Measurements from ENCODE around the gene ZNF583.

The ZNF583 gene

GRCh38 chr19:56403764-56404704 is at the start of gene ZNF583:
ZNF583 (plus strand) TSS chr19:56404332; CDS start chr19:56407115, 2,783 bp downstream.
- FAIRE-seq: no peak

DNA sequence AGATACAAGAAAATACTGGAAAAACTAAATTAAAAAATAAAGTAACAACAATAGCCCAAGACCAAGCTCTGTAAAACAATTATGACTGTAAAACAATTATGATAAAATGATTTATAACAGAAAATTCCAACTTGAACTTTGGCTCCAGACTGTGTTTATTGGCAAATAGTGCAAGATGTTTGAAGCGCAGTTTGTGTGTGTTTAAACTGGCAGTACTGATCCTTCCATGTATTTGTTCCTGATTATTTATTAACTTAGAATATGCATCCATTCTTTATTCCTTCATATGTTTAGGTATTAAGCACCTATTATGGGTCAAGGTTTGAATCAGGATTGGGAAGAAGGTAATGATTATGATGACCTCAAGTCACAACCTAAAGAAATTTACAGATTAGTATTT is 48.6 kb upstream of the ZNF583 start:
- FAIRE-seq: no peak

- FAIRE-seq: no peak
These were observed 47.2 kb upstream of the ZNF583 start for GRCh38 chr19:56356944-56357343.

DNA sequence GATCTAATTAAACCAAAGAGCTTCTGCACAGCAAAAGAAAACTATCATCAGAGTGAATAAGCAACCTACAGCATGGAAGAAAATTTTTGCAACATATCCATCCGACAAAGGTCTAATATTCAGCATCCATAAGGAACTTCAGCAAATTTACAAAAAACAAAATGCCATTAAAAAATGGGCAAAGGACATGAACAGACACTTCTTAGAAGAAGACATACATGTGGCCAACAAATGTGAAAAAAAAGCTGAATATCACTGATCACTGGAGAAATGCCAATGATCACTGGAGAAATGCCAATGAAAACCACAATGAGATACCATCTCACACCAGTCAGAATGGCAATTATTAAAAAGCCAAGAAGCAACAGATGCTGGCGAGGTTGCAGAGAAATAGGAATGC is 43.3 kb upstream of the ZNF583 start:
- no peak for FAIRE-seq

- FAIRE-seq: no peak
These were observed 36.1 kb upstream of the ZNF583 start for GRCh38 chr19:56367829-56368711.

- FAIRE-seq: no peak
These were observed 34.1 kb upstream of the ZNF583 start for GRCh38 chr19:56369886-56370676.

DNA sequence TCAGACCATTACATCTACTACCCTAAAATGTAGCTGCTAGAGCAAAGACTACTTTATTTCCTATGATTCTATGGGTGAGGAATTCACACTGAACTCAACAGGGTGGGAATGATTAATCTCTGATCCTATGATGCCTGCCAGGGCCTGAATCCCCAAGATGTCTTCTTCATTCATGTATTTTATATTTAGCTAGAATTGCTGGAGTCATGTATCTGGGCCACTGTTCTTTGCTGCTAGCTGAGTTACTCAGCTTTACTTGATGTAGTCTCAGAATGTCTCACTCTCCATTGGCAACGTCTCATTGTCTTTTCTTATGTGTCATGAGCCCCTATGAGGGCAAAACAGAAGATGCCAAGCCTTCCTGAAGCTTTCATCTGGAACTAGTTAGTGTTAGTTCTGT is 31.9 kb upstream of the ZNF583 start:
- FAIRE-seq: no peak

GRCh38 chr19:56377105-56377924 is 26.8 kb upstream of the ZNF583 start:
- no peak for FAIRE-seq

GRCh38 chr19:56383826-56384605 is 20.1 kb upstream of the ZNF583 start:
- no peak for FAIRE-seq

DNA sequence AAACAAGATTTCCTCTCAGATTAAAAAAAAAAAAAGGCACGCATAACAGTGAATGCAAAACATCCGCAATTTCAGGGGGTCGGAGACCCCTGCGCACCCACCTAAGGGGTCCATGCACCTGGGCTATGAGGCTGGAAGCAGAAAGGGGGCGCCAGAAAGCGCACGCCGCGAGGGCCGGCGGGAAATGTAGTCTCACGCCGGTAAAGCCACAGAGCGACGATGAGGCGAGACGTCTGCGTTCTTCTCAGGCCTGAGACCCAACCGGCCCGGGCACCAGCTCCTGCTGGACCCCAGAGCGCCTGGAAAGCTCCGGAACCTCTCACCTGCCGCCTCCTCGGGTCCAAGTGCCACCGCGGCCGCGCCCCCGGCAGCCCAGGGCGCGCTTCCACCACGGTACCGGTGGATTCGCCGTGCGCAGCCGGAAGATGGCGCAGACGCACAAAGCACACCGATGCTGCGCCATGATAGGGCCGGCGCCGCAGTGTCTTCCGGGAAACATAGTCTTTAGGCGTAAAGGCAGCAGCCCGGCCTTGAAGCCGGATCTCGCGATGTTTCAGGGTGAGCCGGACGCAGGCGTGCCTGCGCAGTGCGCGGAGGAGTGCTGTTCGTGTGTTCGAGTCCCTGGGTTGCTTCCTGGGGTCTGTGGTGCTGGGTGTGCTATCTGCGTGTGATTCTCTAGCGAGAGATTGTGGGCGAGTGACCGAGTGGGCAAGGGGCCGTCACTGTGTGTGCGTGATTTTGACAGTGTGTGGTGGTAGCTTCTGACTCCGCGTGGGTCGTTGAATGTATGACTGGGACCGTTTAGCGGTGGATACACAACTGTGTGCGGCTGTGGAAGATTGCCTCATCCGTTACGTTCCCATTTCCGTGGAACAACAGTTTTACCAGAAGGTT is 10.8 kb upstream of the ZNF583 start, which contains the start of gene ZNF582:
TSS of gene ZNF582 (minus strand) at position 416 of the 894 bp plus-strand sequence. CDS start 1,782 bp downstream, outside the sequence.
- FAIRE-seq: no peak

DNA sequence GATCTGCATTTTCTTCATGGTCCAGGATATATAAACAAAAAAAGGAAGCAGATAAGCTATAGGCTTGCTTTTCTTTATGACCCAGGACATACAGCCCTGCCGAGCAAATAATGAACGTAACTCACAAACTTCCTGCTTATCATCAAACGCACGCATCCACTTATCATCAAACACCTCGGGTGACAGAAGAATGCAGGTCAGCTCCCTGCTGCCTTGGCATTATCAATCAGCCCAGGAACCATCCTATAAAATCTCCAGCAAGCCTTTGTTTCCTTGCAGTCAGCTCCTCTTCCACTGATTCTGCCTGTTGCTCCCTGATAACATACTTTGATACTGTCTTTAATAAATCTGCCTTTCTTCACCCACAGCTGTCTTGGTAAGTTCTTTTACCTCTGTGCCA is 5.3 kb upstream of the ZNF583 start:
- no peak for FAIRE-seq

GRCh38 chr19:56400485-56400884 is 3.6 kb upstream of the ZNF583 start:
- FAIRE-seq: no peak

- FAIRE-seq: no peak
These were observed 871 bp upstream of the ZNF583 start for GRCh38 chr19:56403261-56403660.

DNA sequence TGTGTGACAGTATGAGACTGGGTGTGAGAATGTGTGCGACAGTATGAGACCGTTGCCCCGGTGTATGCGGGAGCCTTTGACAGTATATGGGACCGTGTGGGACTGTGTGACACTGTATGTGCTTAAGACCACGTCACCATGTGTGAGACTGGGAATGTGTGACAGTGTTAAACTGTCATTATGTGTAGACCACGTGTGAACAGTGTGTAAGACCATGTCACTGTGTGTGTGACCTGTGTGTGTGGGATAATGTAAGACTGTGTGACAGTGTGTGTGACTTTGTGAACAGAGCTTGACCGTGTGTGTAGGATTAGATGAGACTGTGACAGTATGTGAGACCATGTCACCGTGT is 549 bp downstream of the ZNF583 start:
- FAIRE-seq: no peak

GRCh38 chr19:56405062-56405461 is 930 bp downstream of the ZNF583 start:
- no peak for FAIRE-seq

- FAIRE-seq: no peak
These were observed 19.3 kb downstream of the ZNF583 start for GRCh38 chr19:56423276-56423984.

- no peak for FAIRE-seq
These were observed 19.8 kb downstream of the ZNF583 start for GRCh38 chr19:56423985-56424353.

- FAIRE-seq: no peak
These were observed 37.2 kb downstream of the ZNF583 start for GRCh38 chr19:56441206-56441792.

DNA sequence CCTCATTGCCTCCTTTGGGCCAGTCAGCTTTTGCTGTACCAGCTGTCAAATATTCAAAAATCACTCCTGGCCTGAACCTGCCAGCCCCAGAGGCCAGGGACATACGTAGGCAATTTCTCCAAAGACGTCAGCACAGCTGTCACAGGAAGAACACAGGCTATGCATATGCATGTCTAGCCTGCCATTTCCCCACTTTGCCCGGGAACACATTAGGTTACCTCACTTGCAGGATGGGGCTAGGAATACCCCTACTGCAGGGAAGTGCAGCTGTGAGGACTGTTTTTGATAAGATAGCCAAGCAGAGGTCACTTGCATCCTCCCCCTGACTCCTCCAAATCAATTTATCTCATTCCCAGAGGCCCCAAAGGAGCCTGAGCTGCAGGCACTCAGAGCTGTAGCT is 70.2 kb downstream of the ZNF583 start:
- FAIRE-seq: no peak

Data from TTC549 (cell line).